ENCODE data around the gene ADM.

ADM gene

GRCh38 chr11:10317151-10317755 is 12.4 kb downstream of the ADM start:
- TF ChIP-seq, protein P1, sequence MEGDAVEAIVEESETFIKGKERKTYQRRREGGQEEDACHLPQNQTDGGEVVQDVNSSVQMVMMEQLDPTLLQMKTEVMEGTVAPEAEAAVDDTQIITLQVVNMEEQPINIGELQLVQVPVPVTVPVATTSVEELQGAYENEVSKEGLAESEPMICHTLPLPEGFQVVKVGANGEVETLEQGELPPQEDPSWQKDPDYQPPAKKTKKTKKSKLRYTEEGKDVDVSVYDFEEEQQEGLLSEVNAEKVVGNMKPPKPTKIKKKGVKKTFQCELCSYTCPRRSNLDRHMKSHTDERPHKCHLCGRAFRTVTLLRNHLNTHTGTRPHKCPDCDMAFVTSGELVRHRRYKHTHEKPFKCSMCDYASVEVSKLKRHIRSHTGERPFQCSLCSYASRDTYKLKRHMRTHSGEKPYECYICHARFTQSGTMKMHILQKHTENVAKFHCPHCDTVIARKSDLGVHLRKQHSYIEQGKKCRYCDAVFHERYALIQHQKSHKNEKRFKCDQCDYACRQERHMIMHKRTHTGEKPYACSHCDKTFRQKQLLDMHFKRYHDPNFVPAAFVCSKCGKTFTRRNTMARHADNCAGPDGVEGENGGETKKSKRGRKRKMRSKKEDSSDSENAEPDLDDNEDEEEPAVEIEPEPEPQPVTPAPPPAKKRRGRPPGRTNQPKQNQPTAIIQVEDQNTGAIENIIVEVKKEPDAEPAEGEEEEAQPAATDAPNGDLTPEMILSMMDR (IDR thresholded peaks at IDR 0.05) = no peak

DNA sequence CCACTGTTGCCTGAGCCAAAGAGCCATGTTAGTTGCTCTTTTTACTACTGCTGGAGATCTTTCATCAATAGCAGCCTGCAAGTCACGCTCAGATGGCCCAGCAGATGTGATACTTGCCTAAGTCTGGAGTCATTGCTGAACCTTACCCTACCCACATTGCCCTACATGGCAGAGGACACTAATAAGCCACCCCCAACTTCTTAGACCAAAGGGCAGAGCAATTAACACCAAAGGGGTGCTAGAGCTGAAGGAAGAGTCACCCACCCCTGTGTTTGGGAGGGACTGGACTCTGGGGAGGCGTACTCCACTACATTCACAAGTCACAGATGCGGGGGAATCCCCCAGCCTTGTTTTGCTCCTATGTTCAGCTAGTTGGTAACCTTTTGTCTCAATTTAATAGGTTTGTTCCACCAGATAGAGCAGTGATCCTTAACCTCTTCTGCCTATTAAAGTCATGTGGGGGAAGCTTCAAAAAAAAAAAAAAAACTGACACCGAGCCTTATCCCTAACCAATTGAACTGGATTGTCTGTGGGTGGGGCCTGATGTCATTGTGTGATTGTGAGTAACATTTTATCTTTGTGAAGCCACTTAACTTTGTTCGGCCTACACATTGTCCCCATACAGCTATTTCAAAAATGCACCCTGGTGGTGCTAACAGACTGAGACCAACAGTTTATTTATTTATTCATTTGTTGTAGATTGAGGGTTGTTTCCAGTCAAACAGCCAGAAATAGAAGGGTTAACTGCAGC is 13.1 kb downstream of the ADM start:
- TF ChIP-seq, protein P1 (IDR thresholded peaks at IDR 0.05) = no peak

DNA sequence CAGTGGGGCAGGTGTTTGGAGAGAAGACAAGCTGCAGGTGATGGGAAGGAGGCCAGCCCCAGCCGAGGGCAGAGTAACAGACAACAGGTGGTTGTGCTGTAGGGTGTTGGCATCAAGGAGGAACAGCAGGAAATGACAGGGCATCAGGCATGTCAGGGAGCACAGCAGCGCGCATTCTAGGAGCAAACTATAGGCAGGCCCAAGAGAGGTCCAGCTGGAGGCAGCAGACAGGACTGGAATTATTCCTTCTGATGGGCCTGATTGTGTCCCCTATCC is 13.6 kb downstream of the ADM start:
- TF ChIP-seq, protein P1 (IDR thresholded peaks at IDR 0.05) = no peak

DNA sequence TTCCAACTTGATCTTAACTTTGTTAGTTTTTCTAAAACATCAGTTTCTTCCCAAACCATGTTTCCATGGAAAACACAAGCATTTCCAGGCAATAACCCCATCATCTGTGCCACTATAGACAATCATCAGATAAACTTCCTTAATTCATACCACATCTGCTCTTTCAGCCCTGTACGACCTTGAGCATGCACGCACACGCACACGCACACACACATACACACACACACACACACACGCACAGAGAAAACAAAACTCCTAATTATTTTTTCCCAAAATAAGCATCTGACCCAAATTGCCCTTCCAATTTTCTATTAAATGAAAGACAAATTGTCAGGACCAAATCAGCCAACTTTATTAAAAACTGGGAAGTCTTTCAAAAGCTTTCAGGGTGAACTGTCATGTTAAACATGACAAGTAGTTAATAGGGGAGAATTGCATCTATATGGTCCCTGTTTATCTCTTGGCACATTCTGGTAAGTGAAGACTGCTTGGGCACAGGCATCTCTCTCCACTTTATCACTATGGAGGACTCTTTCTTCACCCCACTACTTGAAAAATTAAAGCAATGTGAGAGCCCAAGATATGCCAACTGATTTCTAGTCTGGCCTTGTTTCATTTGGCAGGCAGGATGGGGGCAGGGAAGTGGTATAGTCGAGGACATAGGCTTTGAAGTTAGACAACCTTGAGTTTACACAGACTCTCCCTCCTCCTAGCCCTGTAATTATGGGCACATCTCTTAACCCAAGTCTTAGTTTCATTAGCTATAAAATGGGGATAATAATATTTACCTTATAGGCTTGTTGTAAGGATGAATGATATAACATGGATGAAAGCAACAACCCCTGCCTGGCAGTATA is 15.1 kb downstream of the ADM start:
- TF ChIP-seq, protein P1 (IDR thresholded peaks at IDR 0.05) = no peak

DNA sequence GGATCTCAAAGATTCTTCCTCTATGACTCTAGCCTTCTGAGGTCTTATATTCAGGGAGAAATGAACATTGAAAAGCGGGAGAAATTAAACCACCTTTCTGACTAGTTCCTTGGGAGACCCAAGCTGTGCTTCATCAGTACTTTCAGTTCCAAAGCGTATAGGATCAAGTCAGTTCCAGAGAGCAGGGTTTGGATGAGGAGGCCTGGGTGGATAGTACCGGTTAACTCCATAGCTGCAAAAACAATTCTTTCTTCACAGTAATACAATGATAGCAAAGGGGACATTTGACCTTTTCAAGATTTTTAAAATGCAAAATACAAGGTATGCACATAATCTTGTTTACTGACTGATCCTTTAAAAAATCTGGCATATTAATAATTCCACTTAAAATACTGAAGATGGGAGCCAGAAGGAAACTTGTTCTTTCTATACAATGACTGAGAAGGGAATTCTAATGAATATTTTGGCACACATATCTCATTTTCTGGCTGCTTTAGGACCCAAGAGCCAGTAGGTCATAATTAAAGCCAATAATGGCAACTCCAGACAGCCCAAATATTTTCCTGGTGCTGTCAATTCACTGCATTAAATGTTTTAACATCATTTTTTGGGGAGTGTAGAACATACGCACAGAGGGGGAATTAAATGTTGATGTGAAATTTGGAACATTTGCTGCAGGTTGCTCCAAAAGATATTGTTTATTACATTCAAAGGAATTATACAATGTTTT is 16.0 kb downstream of the ADM start:
- TF ChIP-seq, protein P1 (IDR thresholded peaks at IDR 0.05) = no peak

DNA sequence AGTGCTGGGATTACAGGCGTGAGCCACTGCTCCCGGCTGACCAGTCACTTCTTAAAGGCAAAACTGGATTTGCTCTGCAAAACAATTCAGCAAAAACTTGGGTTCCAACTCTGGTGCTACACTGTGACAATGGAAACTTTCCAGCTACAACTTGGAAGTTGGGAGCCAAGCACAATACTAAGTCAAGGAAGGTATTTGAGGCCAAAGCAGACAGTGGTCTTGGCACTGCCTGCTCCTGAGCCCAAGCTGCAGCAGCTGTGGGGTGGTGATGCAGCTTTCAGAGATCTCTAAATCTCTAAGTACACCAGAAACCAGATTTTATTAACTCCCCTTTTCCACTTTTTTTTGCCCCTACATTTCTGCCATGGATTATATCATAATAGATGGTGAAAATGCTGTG is 17.5 kb downstream of the ADM start:
- TF ChIP-seq, protein P1 (IDR thresholded peaks at IDR 0.05) = no peak
